ENCODE data around the gene RNASEH2C. TPM values are rescaled to one million over a fixed set of nuclear protein-coding genes. Genes with fewer than 3 reads are reported as not detected.
"Not testable (repeated sequence)": the region's sequence is repeated elsewhere in the genome, so short reads cannot be mapped to it uniquely, and the experiment has no call there.

The RNASEH2C gene
- total RNA-seq, 2 donors from 2014 or later = 41.6 to 47.9 TPM

- no peaks in the 10 kb centered on the region for H3K4me1 ChIP-seq (ENCODE audit: control insufficient read depth, insufficient read depth, low read length)
- no peaks in the 10 kb centered on the region for H3K36me3 ChIP-seq (ENCODE audit: control insufficient read depth, insufficient read depth, low read length)
- Mint-ChIP-seq H3K27me3 (ENCODE audit: insufficient read depth) (peaks cover 10% of the 10 kb centered on the region), H3K4me3 (no peak overlapping the region), H3K4me1 (no peaks in the 10 kb centered on the region), H3K36me3 (ENCODE audit: low read depth) (no peaks in the 10 kb centered on the region), H3K27ac (no peak overlapping the region), H3K9me3 (peaks cover 29% of the 10 kb centered on the region)
- no peak overlapping the region for H3K4me3 ChIP-seq (ENCODE audit: low read length)
- 89 to 92% methylated on average over 6 to 7 of the region's 7 CpGs for WGBS, 2 experiments (ENCODE audit: insufficient coverage in 1 of 2, insufficient read length in 1 of 2)
- DNase-seq = no peak
- no peak overlapping the region for H3K27ac ChIP-seq (ENCODE audit: low read depth, low read length)
- no peak for TF ChIP-seq CTCF (conservative IDR thresholded peaks at IDR 0.05)
- H3K27me3 ChIP-seq (ENCODE audit: control insufficient read depth, insufficient read depth, low read length, poor library complexity, severe bottlenecking) = no peaks in the 10 kb centered on the region
- H3K9me3 ChIP-seq (ENCODE audit: control insufficient read depth, low read length) = peaks cover 4% of the 10 kb centered on the region
- H3K9ac ChIP-seq (ENCODE audit: extremely low read depth, low read length, poor library complexity, severe bottlenecking) = no peak overlapping the region
Measured at GRCh38 chr11:65766535-65766934, 45.9 kb upstream of the RNASEH2C start.

GRCh38 chr11:65764434-65764833, 43.8 kb upstream of the RNASEH2C start:
- no peak for TF ChIP-seq CTCF (conservative IDR thresholded peaks at IDR 0.05)
- no peak overlapping the region for H3K27ac ChIP-seq (ENCODE audit: low read depth, low read length)
- Mint-ChIP-seq H3K4me3 (no peak overlapping the region), H3K9me3 (peaks cover 32% of the 10 kb centered on the region), H3K36me3 (ENCODE audit: low read depth) (no peaks in the 10 kb centered on the region), H3K4me1 (no peaks in the 10 kb centered on the region), H3K27ac (no peak overlapping the region), H3K27me3 (ENCODE audit: insufficient read depth) (peaks cover 11% of the 10 kb centered on the region)
- no peaks in the 10 kb centered on the region for H3K36me3 ChIP-seq (ENCODE audit: control insufficient read depth, insufficient read depth, low read length)
- no peak for DNase-seq
- H3K4me1 ChIP-seq (ENCODE audit: control insufficient read depth, insufficient read depth, low read length) = no peaks in the 10 kb centered on the region
- H3K9ac ChIP-seq (ENCODE audit: extremely low read depth, low read length, poor library complexity, severe bottlenecking) = no peak overlapping the region
- H3K4me3 ChIP-seq (ENCODE audit: low read length) = no peak overlapping the region
- H3K27me3 ChIP-seq (ENCODE audit: control insufficient read depth, insufficient read depth, low read length, poor library complexity, severe bottlenecking) = no peaks in the 10 kb centered on the region
- peaks cover 5% of the 10 kb centered on the region for H3K9me3 ChIP-seq (ENCODE audit: control insufficient read depth, low read length)
- 73% methylated on average over 2 to 5 of the region's 5 CpGs for WGBS, 2 experiments (ENCODE audit: insufficient coverage in 1 of 2, insufficient read length in 1 of 2)

- WGBS, 2 experiments (ENCODE audit: insufficient coverage in 1 of 2, insufficient read length in 1 of 2) = 91 to 100% methylated on average over 3 to 22 of the region's 29 CpGs
- H3K4me3 ChIP-seq (ENCODE audit: low read length); H3K9ac ChIP-seq (ENCODE audit: extremely low read depth, low read length, poor library complexity, severe bottlenecking); H3K4me1 Mint-ChIP-seq; H3K27ac Mint-ChIP-seq; H3K4me3 Mint-ChIP-seq; H3K9me3 ChIP-seq (ENCODE audit: control insufficient read depth, low read length); H3K27ac ChIP-seq (ENCODE audit: low read depth, low read length); H3K36me3 Mint-ChIP-seq (ENCODE audit: low read depth); H3K36me3 ChIP-seq (ENCODE audit: control insufficient read depth, insufficient read depth, low read length); DNase-seq; H3K27me3 ChIP-seq (ENCODE audit: control insufficient read depth, insufficient read depth, low read length, poor library complexity, severe bottlenecking); H3K4me1 ChIP-seq (ENCODE audit: control insufficient read depth, insufficient read depth, low read length): not testable (repeated sequence)
- Mint-ChIP-seq H3K9me3 (peaks cover 28% of the 10 kb centered on the region), H3K27me3 (ENCODE audit: insufficient read depth) (peaks cover 11% of the 10 kb centered on the region)
Measured at GRCh38 chr11:65762816-65763215, 42.2 kb upstream of the RNASEH2C start.

GRCh38 chr11:65762169-65762568, 41.6 kb upstream of the RNASEH2C start:
- H3K27me3 ChIP-seq (ENCODE audit: control insufficient read depth, insufficient read depth, low read length, poor library complexity, severe bottlenecking); H3K4me1 ChIP-seq (ENCODE audit: control insufficient read depth, insufficient read depth, low read length); H3K36me3 ChIP-seq (ENCODE audit: control insufficient read depth, insufficient read depth, low read length); H3K9me3 ChIP-seq (ENCODE audit: control insufficient read depth, low read length); H3K27ac Mint-ChIP-seq; H3K27ac ChIP-seq (ENCODE audit: low read depth, low read length); DNase-seq; H3K4me3 Mint-ChIP-seq; H3K9ac ChIP-seq (ENCODE audit: extremely low read depth, low read length, poor library complexity, severe bottlenecking); H3K36me3 Mint-ChIP-seq (ENCODE audit: low read depth); H3K4me3 ChIP-seq (ENCODE audit: low read length); H3K4me1 Mint-ChIP-seq: not testable (repeated sequence)
- no CpG with 5 or more reads among the region's 5 CpGs for WGBS, 2 experiments (ENCODE audit: insufficient coverage in 1 of 2, insufficient read length in 1 of 2)
- H3K9me3 Mint-ChIP-seq = peaks cover 32% of the 10 kb centered on the region
- H3K27me3 Mint-ChIP-seq (ENCODE audit: insufficient read depth) = peaks cover 13% of the 10 kb centered on the region
